HepG2 (cell line): ENCODE data around the gene MRPL14. TPM values are rescaled to one million over a fixed set of nuclear protein-coding genes. Genes with fewer than 3 reads are reported as not detected.
A peak's percentile ranks its signal among the peaks of the same experiment; 100 is the strongest.

ENCODE experiments used
- ASH2L ChIP-seq: fragments of 300-600, 200-600 bp; sonication (generic); IDR thresholded peaks from 2 replicates; pipeline ENCODE4 v1.7.0; 2017; ENCODE audit warnings: low read depth, mild to moderate bottlenecking, moderate library complexity, mixed read lengths, low read length; ENCODE audit not compliant: insufficient read length
- ATF7-NPFF ChIP-seq: sonication (generic); formaldehyde crosslinking; IDR thresholded peaks from 2 replicates; pipeline ENCODE4 v1.8.1; 2023; ENCODE audit warnings: mild to moderate bottlenecking, low read depth, missing genetic modification reagents, moderate library complexity
- HDAC1 ChIP-seq: sonication (generic); formaldehyde crosslinking; IDR thresholded peaks from 2 replicates; pipeline ENCODE4 v1.5.1; 2020; ENCODE audit warnings: mild to moderate bottlenecking, missing genetic modification reagents
- HOXD1 ChIP-seq: sonication (generic); formaldehyde crosslinking; IDR thresholded peaks from 2 replicates; pipeline ENCODE4 v1.5.0; 2020; ENCODE audit warnings: missing genetic modification reagents
- MXI1 ChIP-seq: IDR thresholded peaks from 3 replicates; pipeline ENCODE4 v1.6.1; 2012; ENCODE audit warnings: low read depth, low read length, inconsistent platforms, borderline replicate concordance
- RARA ChIP-seq: IDR thresholded peaks from 2 replicates; pipeline ENCODE4 v1.6.1; 2016; ENCODE audit warnings: missing genetic modification reagents, missing compliant biosample characterization
- RBM39 ChIP-seq: fragments of 200-400 bp; formaldehyde crosslinking; IDR thresholded peaks from one replicate; pipeline ENCODE4 v1.6.1; 2018; ENCODE audit warnings: antibody characterized with exemption, mild to moderate bottlenecking, low read depth, low read length; ENCODE audit not compliant: poor library complexity, severe bottlenecking
- RXRB ChIP-seq: IDR thresholded peaks from 2 replicates; pipeline ENCODE4 v1.6.1; 2016; ENCODE audit warnings: borderline replicate concordance, missing genetic modification reagents, missing compliant biosample characterization
- ZBTB4 ChIP-seq: sonication (generic); formaldehyde crosslinking; IDR thresholded peaks from 2 replicates; pipeline ENCODE4 v1.4.0; 2020; ENCODE audit warnings: missing genetic modification reagents, mild to moderate bottlenecking, borderline replicate concordance
- ZFP41 ChIP-seq: sonication (generic); formaldehyde crosslinking; IDR thresholded peaks from 2 replicates; pipeline ENCODE4 v1.4.0; 2020; ENCODE audit warnings: mild to moderate bottlenecking, missing genetic modification reagents, borderline replicate concordance
- ZNF263 ChIP-seq: sonication (generic); formaldehyde crosslinking; IDR thresholded peaks from 2 replicates; pipeline ENCODE4 v1.4.0; 2020; ENCODE audit warnings: missing genetic modification reagents
- ZNF550 ChIP-seq: sonication (generic); formaldehyde crosslinking; IDR thresholded peaks from 2 replicates; pipeline ENCODE4 v1.4.0; 2020; ENCODE audit warnings: mild to moderate bottlenecking, missing genetic modification reagents, borderline replicate concordance
- ZNF792 ChIP-seq: IDR thresholded peaks from 2 replicates; pipeline ENCODE4 v1.6.1; 2016
- ZSCAN22 ChIP-seq: sonication (generic); formaldehyde crosslinking; IDR thresholded peaks from 2 replicates; pipeline ENCODE4 v1.4.0; 2020; ENCODE audit warnings: mild to moderate bottlenecking, missing genetic modification reagents
- ZSCAN9 ChIP-seq: IDR thresholded peaks from 2 replicates; pipeline ENCODE4 v1.6.1; 2016; ENCODE audit warnings: borderline replicate concordance
- polyA plus RNA-seq, 8 experiments: library from polyadenylated mRNA; depleted of rRNA in 3 of 8; stranded (reverse) in 7 of 8; unstranded in 1 of 8; fragments of >200 nt; fragmentation: Illumina TruSeq in 4 of 8; extraction: Trizol in 4 of 8; gene quantifications; 2 replicates each; pipeline versions ENCODE4 v1.2.1 to v1.2.3, GENCODE V29; 2011 to 2016; ENCODE audit warnings: low read depth in 4 of 8, missing spikeins in 1 of 8, mixed read lengths in 1 of 8; ENCODE audit not compliant: insufficient read depth in 1 of 8
- total RNA-seq, 5 experiments: library from RNA; depleted of rRNA; stranded (reverse); fragments of >200 nt; fragmentation: Illumina TruSeq; extraction: Trizol; gene quantifications; 2 replicates each; pipeline ENCODE4 v1.2.3, GENCODE V29; 2016; ENCODE audit warnings: low read depth in 1 of 5
- TF ChIP-seq, protein P1 (sequence below): sonication (generic); formaldehyde crosslinking; IDR thresholded peaks from 2 replicates; pipeline ENCODE4 v1.8.0; 2022; ENCODE audit warnings: missing genetic modification reagents, mild to moderate bottlenecking, borderline replicate concordance
- TF ChIP-seq, protein P2 (sequence below): sonication (generic); formaldehyde crosslinking; IDR thresholded peaks from 2 replicates; pipeline ENCODE4 v1.4.0; 2020; ENCODE audit warnings: missing genetic modification reagents
- TF ChIP-seq, protein P3 (sequence below): sonication (generic); formaldehyde crosslinking; IDR thresholded peaks from 2 replicates; pipeline ENCODE4 v1.8.1; 2022; ENCODE audit warnings: low read depth, mild to moderate bottlenecking, missing genetic modification reagents

The MRPL14 gene
- total and polyA plus RNA-seq, 2 of the 13 experiments (the other 11 are each of a cell fraction or from before 2014, with no cell fraction given): 157 to 178 TPM

DNA sequence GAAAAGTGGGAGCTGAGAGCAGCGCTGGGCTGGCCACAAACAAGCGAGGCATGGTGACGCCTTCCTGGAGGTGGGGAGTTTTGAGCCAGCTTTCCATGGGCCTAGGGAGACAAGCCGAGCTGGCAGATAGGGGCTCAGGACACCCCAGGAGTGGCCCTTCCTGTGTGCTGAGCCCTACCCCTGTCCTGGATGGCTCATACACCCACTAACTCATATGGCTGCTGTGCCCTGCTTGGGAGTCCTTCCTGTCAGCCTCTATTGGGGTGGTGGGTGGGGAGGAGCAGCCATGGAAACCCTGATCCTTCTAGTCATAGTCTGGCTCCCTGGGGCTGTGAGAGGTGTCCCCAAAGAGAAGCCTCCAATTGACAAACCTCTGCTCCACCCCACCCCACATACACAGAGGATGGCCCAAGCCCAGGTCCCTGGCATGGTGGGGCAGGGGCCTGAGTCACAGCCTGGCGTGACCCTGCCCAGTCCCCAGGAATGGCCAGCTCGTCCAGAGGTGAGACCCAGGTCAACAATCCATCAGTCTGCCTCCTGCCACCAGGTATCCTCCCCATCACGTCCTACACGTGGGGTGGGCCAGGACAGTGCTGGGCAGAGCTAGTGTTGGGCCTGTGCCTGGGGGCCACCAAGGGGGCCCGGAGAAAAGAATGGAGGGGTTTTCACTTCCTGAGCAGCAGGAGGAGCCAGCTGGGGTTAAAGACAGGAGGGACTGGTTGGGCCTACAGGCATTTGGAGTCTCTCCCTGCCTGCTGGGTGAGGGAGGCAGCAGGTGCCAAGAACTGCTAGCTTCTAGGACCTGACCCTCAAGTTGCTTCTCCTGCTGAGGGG is 52.2 kb downstream of the MRPL14 start (continued):
- TF ChIP-seq RBM39 (peak; percentile 13), HDAC1 (CRISPR knock-in tag) (peak; percentile 91), ZBTB4 (CRISPR knock-in tag) (no peak), ASH2L (no peak), RARA (peak; percentile 99), ATF7-NPFF (peak; percentile 22; the same call in 1 of the 2 replicates), ZNF263 (CRISPR knock-in tag) (peak; percentile 33), RXRB (CRISPR knock-in tag) (peak; percentile 97), MXI1 (peak; percentile 71; the same call in 1 of the 3 replicates), HOXD1 (CRISPR knock-in tag) (peak; percentile 99), ZSCAN9 (CRISPR knock-in tag) (no peak; the same call in 1 of the 2 replicates), ZSCAN22 (CRISPR knock-in tag) (no peak), ZFP41 (CRISPR knock-in tag) (0 out of 2 replicates have a peak, but pooled peaks have one; percentile 78), ZNF550 (no peak), ZNF792 (peak; percentile 80; the same call in 1 of the 2 replicates)
- TF ChIP-seq, protein P1, sequence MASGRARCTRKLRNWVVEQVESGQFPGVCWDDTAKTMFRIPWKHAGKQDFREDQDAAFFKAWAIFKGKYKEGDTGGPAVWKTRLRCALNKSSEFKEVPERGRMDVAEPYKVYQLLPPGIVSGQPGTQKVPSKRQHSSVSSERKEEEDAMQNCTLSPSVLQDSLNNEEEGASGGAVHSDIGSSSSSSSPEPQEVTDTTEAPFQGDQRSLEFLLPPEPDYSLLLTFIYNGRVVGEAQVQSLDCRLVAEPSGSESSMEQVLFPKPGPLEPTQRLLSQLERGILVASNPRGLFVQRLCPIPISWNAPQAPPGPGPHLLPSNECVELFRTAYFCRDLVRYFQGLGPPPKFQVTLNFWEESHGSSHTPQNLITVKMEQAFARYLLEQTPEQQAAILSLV (CRISPR knock-in tag): 0 out of 2 replicates have a peak, but pooled peaks have one; percentile 87
- TF ChIP-seq, protein P2, sequence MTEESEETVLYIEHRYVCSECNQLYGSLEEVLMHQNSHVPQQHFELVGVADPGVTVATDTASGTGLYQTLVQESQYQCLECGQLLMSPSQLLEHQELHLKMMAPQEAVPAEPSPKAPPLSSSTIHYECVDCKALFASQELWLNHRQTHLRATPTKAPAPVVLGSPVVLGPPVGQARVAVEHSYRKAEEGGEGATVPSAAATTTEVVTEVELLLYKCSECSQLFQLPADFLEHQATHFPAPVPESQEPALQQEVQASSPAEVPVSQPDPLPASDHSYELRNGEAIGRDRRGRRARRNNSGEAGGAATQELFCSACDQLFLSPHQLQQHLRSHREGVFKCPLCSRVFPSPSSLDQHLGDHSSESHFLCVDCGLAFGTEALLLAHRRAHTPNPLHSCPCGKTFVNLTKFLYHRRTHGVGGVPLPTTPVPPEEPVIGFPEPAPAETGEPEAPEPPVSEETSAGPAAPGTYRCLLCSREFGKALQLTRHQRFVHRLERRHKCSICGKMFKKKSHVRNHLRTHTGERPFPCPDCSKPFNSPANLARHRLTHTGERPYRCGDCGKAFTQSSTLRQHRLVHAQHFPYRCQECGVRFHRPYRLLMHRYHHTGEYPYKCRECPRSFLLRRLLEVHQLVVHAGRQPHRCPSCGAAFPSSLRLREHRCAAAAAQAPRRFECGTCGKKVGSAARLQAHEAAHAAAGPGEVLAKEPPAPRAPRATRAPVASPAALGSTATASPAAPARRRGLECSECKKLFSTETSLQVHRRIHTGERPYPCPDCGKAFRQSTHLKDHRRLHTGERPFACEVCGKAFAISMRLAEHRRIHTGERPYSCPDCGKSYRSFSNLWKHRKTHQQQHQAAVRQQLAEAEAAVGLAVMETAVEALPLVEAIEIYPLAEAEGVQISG (CRISPR knock-in tag): peak; percentile 7
- TF ChIP-seq, protein P3, sequence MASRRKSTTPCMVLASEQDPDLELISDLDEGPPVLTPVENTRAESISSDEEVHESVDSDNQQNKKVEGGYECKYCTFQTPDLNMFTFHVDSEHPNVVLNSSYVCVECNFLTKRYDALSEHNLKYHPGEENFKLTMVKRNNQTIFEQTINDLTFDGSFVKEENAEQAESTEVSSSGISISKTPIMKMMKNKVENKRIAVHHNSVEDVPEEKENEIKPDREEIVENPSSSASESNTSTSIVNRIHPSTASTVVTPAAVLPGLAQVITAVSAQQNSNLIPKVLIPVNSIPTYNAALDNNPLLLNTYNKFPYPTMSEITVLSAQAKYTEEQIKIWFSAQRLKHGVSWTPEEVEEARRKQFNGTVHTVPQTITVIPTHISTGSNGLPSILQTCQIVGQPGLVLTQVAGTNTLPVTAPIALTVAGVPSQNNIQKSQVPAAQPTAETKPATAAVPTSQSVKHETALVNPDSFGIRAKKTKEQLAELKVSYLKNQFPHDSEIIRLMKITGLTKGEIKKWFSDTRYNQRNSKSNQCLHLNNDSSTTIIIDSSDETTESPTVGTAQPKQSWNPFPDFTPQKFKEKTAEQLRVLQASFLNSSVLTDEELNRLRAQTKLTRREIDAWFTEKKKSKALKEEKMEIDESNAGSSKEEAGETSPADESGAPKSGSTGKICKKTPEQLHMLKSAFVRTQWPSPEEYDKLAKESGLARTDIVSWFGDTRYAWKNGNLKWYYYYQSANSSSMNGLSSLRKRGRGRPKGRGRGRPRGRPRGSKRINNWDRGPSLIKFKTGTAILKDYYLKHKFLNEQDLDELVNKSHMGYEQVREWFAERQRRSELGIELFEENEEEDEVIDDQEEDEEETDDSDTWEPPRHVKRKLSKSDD (CRISPR knock-in tag): 0 out of 2 replicates have a peak, but pooled peaks have one; percentile 44
